ENCODE data around the gene PLPPR1. TPM values are rescaled to one million over a fixed set of nuclear protein-coding genes. Genes with fewer than 3 reads are reported as not detected.

Gene PLPPR1
- 10 to 100 TPM; 14.4 to 20.0 (median 18.4) TPM for polyA plus RNA-seq (ENCODE audit: insufficient read length in 4 of 4)

- peak in 3 of 4 donors; percentile 45 to 69 (median 67) for DNase-seq (ENCODE audit: low read depth in 4 of 4, low spot score in 2 of 4)
Observed at GRCh38 chr9:101028346-101029314, at the start of gene PLPPR1. PLPPR1 (plus strand) TSS chr9:101028727.

- no peak for DNase-seq (ENCODE audit: low read depth in 4 of 4, low spot score in 2 of 4)
Observed at GRCh38 chr9:100989731-100990130, 38.8 kb upstream of the PLPPR1 start.

- DNase-seq (ENCODE audit: low read depth in 4 of 4, low spot score in 2 of 4) = no peak
Observed at GRCh38 chr9:100990605-100991381, 37.7 kb upstream of the PLPPR1 start.

GRCh38 chr9:100992632-100993031, 35.9 kb upstream of the PLPPR1 start:
- no peak for DNase-seq (ENCODE audit: low read depth in 4 of 4, low spot score in 2 of 4)

GRCh38 chr9:100999906-101000544, 28.5 kb upstream of the PLPPR1 start:
- no peak for DNase-seq (ENCODE audit: low read depth in 4 of 4, low spot score in 2 of 4)

GRCh38 chr9:101005246-101005645, 23.3 kb upstream of the PLPPR1 start:
- DNase-seq (ENCODE audit: low read depth in 4 of 4, low spot score in 2 of 4) = no peak

- no peak for DNase-seq (ENCODE audit: low read depth in 4 of 4, low spot score in 2 of 4)
Observed at GRCh38 chr9:101014566-101014965, 14.0 kb upstream of the PLPPR1 start.

GRCh38 chr9:101018467-101018866, 10.1 kb upstream of the PLPPR1 start:
- no peak for DNase-seq (ENCODE audit: low read depth in 4 of 4, low spot score in 2 of 4)

GRCh38 chr9:101022704-101023103, 5.8 kb upstream of the PLPPR1 start:
- no peak for DNase-seq (ENCODE audit: low read depth in 4 of 4, low spot score in 2 of 4)

GRCh38 chr9:101025940-101026339, 2.6 kb upstream of the PLPPR1 start:
- no peak for DNase-seq (ENCODE audit: low read depth in 4 of 4, low spot score in 2 of 4)

GRCh38 chr9:101026824-101027223, 1.7 kb upstream of the PLPPR1 start:
- no peak for DNase-seq (ENCODE audit: low read depth in 4 of 4, low spot score in 2 of 4)

GRCh38 chr9:101027236-101027635, 1.3 kb upstream of the PLPPR1 start:
- no peak for DNase-seq (ENCODE audit: low read depth in 4 of 4, low spot score in 2 of 4)

DNA sequence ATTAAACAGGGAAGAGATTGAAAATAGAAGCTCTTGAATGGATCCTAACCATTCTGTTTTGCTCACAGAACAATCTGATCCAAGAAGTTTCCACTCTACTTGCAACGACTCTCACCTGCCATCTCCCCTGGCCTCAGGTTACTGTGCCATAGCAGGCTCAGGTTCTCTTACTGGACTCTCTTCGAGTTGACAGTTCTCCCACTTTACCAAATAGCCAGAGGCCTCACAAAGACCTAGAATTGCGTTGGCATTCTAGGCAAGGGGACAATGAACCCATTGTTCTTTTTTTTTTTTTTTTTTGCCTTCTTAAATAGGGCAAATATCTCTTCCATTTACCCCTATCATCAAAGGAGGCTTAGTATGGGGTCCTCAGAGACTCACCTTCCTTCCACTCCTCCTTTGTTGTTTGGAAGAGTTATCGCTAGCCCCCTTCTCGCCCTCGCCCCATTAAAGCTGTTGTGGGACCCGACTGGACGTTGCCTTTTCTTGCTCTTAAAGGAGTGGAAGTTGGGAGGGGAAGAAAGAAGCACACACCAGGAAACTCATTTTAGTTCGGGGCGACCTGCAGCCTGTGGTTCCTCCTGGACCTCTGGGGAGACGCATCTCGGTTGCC, 688 bp upstream of the PLPPR1 start:
- DNase-seq (ENCODE audit: low read depth in 4 of 4, low spot score in 2 of 4) = no peak

- no peak for DNase-seq (ENCODE audit: low read depth in 4 of 4, low spot score in 2 of 4)
Observed at GRCh38 chr9:101029315-101030085, 973 bp downstream of the PLPPR1 start.

- DNase-seq (ENCODE audit: low read depth in 4 of 4, low spot score in 2 of 4) = no peak
Observed at GRCh38 chr9:101030086-101030391, 1.5 kb downstream of the PLPPR1 start.

DNA sequence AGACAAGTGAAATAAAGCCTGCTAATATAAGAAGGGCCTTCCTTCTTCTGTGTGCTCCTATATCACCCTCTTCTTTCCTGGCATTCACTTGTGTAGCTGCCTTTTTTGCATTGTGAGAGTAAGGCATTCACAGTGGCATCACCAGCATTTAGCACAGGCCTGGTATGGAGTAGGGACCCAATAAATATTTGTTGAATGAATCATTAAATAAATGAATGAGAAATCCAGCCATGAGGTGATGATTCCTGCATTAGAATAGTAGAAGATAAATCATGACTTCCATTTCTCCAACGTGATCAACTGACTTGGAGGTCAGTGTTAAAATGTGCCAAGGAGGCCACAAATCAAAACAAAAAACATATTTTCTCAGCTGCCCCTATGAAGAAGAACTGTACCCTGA, 3.9 kb downstream of the PLPPR1 start:
- no peak for DNase-seq (ENCODE audit: low read depth in 4 of 4, low spot score in 2 of 4)

DNA sequence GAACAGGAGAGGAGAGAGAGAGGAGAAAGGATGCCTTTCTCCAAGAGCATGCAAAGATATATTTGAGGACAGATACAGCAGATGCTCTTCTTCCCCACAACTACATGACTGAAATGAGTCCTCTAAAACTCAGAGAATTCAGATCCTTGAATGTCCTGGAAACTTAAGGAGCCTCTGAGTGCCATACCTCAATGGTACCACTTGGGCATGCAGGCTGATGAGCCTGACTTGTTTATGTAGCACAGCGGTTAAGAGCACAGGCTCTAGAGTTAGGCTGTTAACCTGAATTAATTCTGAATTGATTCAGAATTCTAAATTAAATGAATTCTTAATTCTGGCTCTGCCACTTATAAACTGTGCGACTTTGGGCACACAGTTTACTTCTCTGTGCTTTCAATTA, 5.7 kb downstream of the PLPPR1 start:
- no peak for DNase-seq (ENCODE audit: low read depth in 4 of 4, low spot score in 2 of 4)

DNA sequence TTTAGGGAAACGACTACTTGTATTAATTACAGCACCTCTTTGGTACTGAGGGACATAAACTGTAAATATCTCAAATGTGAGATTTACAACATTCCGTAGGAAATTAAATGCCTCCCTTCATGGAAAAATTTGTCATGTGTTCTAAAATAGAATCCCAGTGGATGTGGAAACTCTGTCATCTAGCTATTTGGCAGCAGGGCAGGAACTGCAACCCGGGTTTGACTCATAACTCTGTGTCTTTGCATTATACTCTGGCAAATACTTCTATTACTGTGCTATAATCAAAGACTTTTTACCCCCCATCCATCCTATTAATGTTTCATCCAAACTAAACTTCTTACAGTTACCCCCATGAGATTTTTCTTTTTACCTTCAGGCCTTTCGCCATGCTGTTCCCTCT, 6.6 kb downstream of the PLPPR1 start:
- no peak for DNase-seq (ENCODE audit: low read depth in 4 of 4, low spot score in 2 of 4)

- DNase-seq (ENCODE audit: low read depth in 4 of 4, low spot score in 2 of 4) = no peak
Observed at GRCh38 chr9:101037430-101037829, 8.9 kb downstream of the PLPPR1 start.

DNA sequence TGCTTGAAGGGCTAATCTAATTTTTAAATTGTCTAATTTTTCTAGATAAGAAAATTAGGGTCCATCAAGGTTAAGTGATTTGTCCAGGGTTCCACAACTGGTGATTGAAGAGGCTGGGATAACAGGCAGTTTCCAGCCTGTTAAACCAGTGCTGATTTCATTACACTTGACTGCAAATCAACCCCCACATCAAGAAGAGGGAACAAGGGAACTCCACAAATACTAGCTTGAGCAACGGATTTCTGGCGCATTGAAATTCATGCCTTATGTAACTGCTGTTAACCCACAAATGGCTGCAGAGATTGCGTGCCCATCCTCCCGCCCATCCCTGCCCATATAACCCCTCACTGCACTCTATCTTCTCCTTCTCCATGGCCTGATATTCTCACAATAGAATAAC, 10.0 kb downstream of the PLPPR1 start:
- DNase-seq (ENCODE audit: low read depth in 4 of 4, low spot score in 2 of 4) = no peak
